ENCODE results near the gene MPZ. TPM values are rescaled to one million over a fixed set of nuclear protein-coding genes. Genes with fewer than 3 reads are reported as not detected.

The MPZ gene
- polyA plus RNA-seq, 3 donors, result 0.16 to 9.4 TPM; not detected in 1

DNA sequence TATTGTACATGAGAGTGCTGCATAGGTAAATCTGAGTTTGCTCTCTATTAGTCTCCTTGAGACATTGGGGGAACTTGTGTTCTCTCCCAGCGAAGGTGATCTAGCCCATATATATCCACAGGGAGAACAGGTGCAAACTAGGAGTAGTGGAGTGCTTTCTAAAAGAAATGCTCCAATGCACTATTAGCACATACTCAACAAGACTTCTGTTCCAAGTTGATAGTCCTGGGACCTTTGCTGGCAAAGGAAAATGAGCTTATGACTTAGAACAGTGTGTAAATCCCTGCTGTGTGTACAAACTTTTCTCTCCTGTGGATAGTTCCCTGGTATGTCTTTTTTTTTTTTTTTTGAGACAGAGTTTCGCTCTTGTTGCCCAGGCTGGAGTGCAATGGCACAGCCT is 32.4 kb upstream of the MPZ start:
- WGBS (ENCODE audit: insufficient coverage), result no CpG with 5 or more reads among the region's 2 CpGs

GRCh38 chr1:161335796-161336195 is 26.0 kb upstream of the MPZ start:
- no peaks in the 10 kb centered on the region for H3K4me1 Mint-ChIP-seq
- Histone ChIP-seq H3K4me1 (ENCODE audit: control insufficient read depth in 1 of 2, insufficient read depth in 2 of 2, low read length in 2 of 2) (no peaks in the 10 kb centered on the region), H3K79me2 (ENCODE audit: insufficient read depth, low read length) (no peaks in the 10 kb centered on the region), H3K36me3 (replicated peaks in 1 of 2; ENCODE audit: control insufficient read depth in 1 of 2, insufficient read depth in 2 of 2, low read length in 2 of 2) (peaks cover 74 to 98% of the 10 kb centered on the region in 2 donors), H3K4me3 (replicated peaks in 1 of 3; ENCODE audit: low read depth in 2 of 3, low read length in 3 of 3) (no peak overlapping the region), H3K27ac (ENCODE audit: low read depth in 1 of 2, low read length in 2 of 2) (no peak overlapping the region), H3K9ac (ENCODE audit: insufficient read depth, low read length, poor library complexity, severe bottlenecking) (no peak overlapping the region), H3K27me3 (ENCODE audit: control insufficient read depth in 2 of 2, insufficient read depth in 2 of 2, low read length in 2 of 2) (no peaks in the 10 kb centered on the region), H2AFZ (ENCODE audit: insufficient read depth, low read depth, low read length, poor library complexity, severe bottlenecking) (no peak overlapping the region), H3K9me3 (replicated peaks in 1 of 2; ENCODE audit: control insufficient read depth in 1 of 2, insufficient read depth in 1 of 2, low read length in 2 of 2) (no peaks in the 10 kb centered on the region), H3K4me2 (replicated peaks; ENCODE audit: extremely low read depth, low read length, poor library complexity, severe bottlenecking) (no peak overlapping the region), H4K20me1 (ENCODE audit: insufficient read depth, low read length) (no peaks in the 10 kb centered on the region)
- no CpG with 5 or more reads among the region's 3 CpGs for WGBS (ENCODE audit: insufficient coverage)
- H3K27me3 Mint-ChIP-seq (ENCODE audit: low read depth in 3 of 3), result peaks cover 0 to 2% (median 0%) of the 10 kb centered on the region in 3 donors
- no peak for DNase-seq
- H3K36me3 Mint-ChIP-seq, result peaks cover 68 to 85% of the 10 kb centered on the region in 2 donors
- intact Hi-C loops (cut with micrococcal nuclease), result no loop called here
- no peak overlapping the region for H3K4me3 Mint-ChIP-seq
- no peak overlapping the region for H3K27ac Mint-ChIP-seq
- TF ChIP-seq, protein P1, sequence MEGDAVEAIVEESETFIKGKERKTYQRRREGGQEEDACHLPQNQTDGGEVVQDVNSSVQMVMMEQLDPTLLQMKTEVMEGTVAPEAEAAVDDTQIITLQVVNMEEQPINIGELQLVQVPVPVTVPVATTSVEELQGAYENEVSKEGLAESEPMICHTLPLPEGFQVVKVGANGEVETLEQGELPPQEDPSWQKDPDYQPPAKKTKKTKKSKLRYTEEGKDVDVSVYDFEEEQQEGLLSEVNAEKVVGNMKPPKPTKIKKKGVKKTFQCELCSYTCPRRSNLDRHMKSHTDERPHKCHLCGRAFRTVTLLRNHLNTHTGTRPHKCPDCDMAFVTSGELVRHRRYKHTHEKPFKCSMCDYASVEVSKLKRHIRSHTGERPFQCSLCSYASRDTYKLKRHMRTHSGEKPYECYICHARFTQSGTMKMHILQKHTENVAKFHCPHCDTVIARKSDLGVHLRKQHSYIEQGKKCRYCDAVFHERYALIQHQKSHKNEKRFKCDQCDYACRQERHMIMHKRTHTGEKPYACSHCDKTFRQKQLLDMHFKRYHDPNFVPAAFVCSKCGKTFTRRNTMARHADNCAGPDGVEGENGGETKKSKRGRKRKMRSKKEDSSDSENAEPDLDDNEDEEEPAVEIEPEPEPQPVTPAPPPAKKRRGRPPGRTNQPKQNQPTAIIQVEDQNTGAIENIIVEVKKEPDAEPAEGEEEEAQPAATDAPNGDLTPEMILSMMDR (IDR thresholded peaks at IDR 0.05), result no peak
- no peaks in the 10 kb centered on the region for H3K9me3 Mint-ChIP-seq

More for the DNA sequence above, 32.4 kb upstream of the MPZ start:
- H2AFZ ChIP-seq (ENCODE audit: insufficient read depth, low read depth, low read length, poor library complexity, severe bottlenecking), result no peak overlapping the region
- TF ChIP-seq, protein P1 (IDR thresholded peaks at IDR 0.05), result no peak
- H3K4me2 ChIP-seq (replicated peaks; ENCODE audit: extremely low read depth, low read length, poor library complexity, severe bottlenecking), result no peak overlapping the region
- no peaks in the 10 kb centered on the region for H4K20me1 ChIP-seq (ENCODE audit: insufficient read depth, low read length)
- H3K9me3 ChIP-seq (replicated peaks in 1 of 2; ENCODE audit: control insufficient read depth in 1 of 2, insufficient read depth in 1 of 2, low read length in 2 of 2), result no peaks in the 10 kb centered on the region
- H3K27ac ChIP-seq (ENCODE audit: low read depth in 1 of 2, low read length in 2 of 2), result no peak overlapping the region
- peaks cover 53 to 83% of the 10 kb centered on the region in 2 donors for H3K36me3 Mint-ChIP-seq
- H3K36me3 ChIP-seq (replicated peaks in 1 of 2; ENCODE audit: control insufficient read depth in 1 of 2, insufficient read depth in 2 of 2, low read length in 2 of 2), result peaks cover 74 to 98% of the 10 kb centered on the region in 2 donors
- H3K27me3 ChIP-seq (ENCODE audit: control insufficient read depth in 2 of 2, insufficient read depth in 2 of 2, low read length in 2 of 2), result no peaks in the 10 kb centered on the region
- no peaks in the 10 kb centered on the region for H3K4me1 ChIP-seq (ENCODE audit: control insufficient read depth in 1 of 2, insufficient read depth in 2 of 2, low read length in 2 of 2)
- H3K4me1 Mint-ChIP-seq, result no peaks in the 10 kb centered on the region
- H3K9ac ChIP-seq (ENCODE audit: insufficient read depth, low read length, poor library complexity, severe bottlenecking), result no peak overlapping the region
- H3K79me2 ChIP-seq (ENCODE audit: insufficient read depth, low read length), result no peaks in the 10 kb centered on the region
- intact Hi-C loops (cut with micrococcal nuclease), result no loop called here
- H3K9me3 Mint-ChIP-seq, result no peaks in the 10 kb centered on the region
- H3K4me3 ChIP-seq (replicated peaks in 1 of 3; ENCODE audit: low read depth in 2 of 3, low read length in 3 of 3), result no peak overlapping the region
- H3K27ac Mint-ChIP-seq, result no peak overlapping the region
- peaks cover 0 to 2% (median 0%) of the 10 kb centered on the region in 3 donors for H3K27me3 Mint-ChIP-seq (ENCODE audit: low read depth in 3 of 3)
- no peak overlapping the region for H3K4me3 Mint-ChIP-seq
- no peak for DNase-seq

All from CD14-positive monocyte (primary cell).